Activated naive CD8-positive, alpha-beta T cell treated with anti-CD3 and anti-CD28 coated beads, Interleukin-2, amount 50 U/mL, for 24 hours (primary cell): Measurements from ENCODE around the gene HOXA13.

Experiments used
- ATAC-seq: fragments of 150-1000 bp; cut with Tn5 transposase; one replicate; pipeline ENCODE4 v1.10.0; 2021
- DNase-seq: peaks from one replicate; pipeline ENCODE4 v3.0.0; 2021
- H3K27ac Mint-ChIP-seq: one replicate; pipeline ENCODE4 v1.8.0; 2021; ENCODE audit warnings: mild to moderate bottlenecking, mixed read lengths
- H3K27me3 Mint-ChIP-seq: one replicate; pipeline ENCODE4 v1.8.0; 2021; ENCODE audit warnings: mixed read lengths
- H3K36me3 Mint-ChIP-seq: one replicate; pipeline ENCODE4 v1.8.0; 2021; ENCODE audit warnings: low read depth, mixed read lengths
- H3K4me1 Mint-ChIP-seq: one replicate; pipeline ENCODE4 v1.8.0; 2021; ENCODE audit warnings: mixed read lengths
- H3K4me3 Mint-ChIP-seq: one replicate; pipeline ENCODE4 v1.8.0; 2021; ENCODE audit warnings: mild to moderate bottlenecking, moderate library complexity, mixed read lengths
- H3K9me3 Mint-ChIP-seq: one replicate; pipeline ENCODE4 v1.8.0; 2021; ENCODE audit warnings: mixed read lengths

The HOXA13 gene

GRCh38 chr7:27176962-27177794 is 22.7 kb downstream of the HOXA13 start:
- peaks cover 74% of the 10 kb centered on the region for H3K27me3 Mint-ChIP-seq
- no peak for DNase-seq
- no peaks in the 10 kb centered on the region for H3K9me3 Mint-ChIP-seq
- peaks cover 10% of the 10 kb centered on the region for H3K4me1 Mint-ChIP-seq
- no peak overlapping the region for H3K27ac Mint-ChIP-seq
- H3K36me3 Mint-ChIP-seq: no peaks in the 10 kb centered on the region
- no peak for ATAC-seq
- no peak overlapping the region for H3K4me3 Mint-ChIP-seq

- Mint-ChIP-seq H3K4me1 (peaks cover 13% of the 10 kb centered on the region), H3K27ac (no peak overlapping the region), H3K27me3 (peaks cover 75% of the 10 kb centered on the region), H3K36me3 (no peaks in the 10 kb centered on the region), H3K9me3 (no peaks in the 10 kb centered on the region), H3K4me3 (no peak overlapping the region)
- DNase-seq: no peak
- ATAC-seq: no peak
Observed at GRCh38 chr7:27176524-27176845, 23.4 kb downstream of the HOXA13 start.

- Mint-ChIP-seq H3K4me1 (peaks cover 13% of the 10 kb centered on the region), H3K9me3 (no peaks in the 10 kb centered on the region), H3K27me3 (peaks cover 75% of the 10 kb centered on the region), H3K36me3 (no peaks in the 10 kb centered on the region), H3K27ac (no peak overlapping the region), H3K4me3 (no peak overlapping the region)
- ATAC-seq (no peak), DNase-seq (no peak)
Observed at GRCh38 chr7:27175626-27176523, 24.0 kb downstream of the HOXA13 start.

GRCh38 chr7:27174874-27175625 is 24.8 kb downstream of the HOXA13 start:
- H3K4me1 Mint-ChIP-seq: peaks cover 13% of the 10 kb centered on the region
- H3K27me3 Mint-ChIP-seq: peaks cover 77% of the 10 kb centered on the region
- no peaks in the 10 kb centered on the region for H3K36me3 Mint-ChIP-seq
- no peaks in the 10 kb centered on the region for H3K9me3 Mint-ChIP-seq
- DNase-seq (no peak), ATAC-seq (no peak)
- no peak overlapping the region for H3K27ac Mint-ChIP-seq
- H3K4me3 Mint-ChIP-seq: peak overlapping the region; percentile 36

GRCh38 chr7:27173956-27174873 is 25.7 kb downstream of the HOXA13 start, which contains the start of gene HOXA10:
TSS of gene HOXA10 (minus strand) at chr7:27174320. CDS start at chr7:27174306, 14 bp downstream.
- H3K36me3 Mint-ChIP-seq: no peaks in the 10 kb centered on the region
- DNase-seq (peak; percentile 2), ATAC-seq (no peak)
- H3K27me3 Mint-ChIP-seq: peaks cover 73% of the 10 kb centered on the region
- no peaks in the 10 kb centered on the region for H3K9me3 Mint-ChIP-seq
- no peak within 1 kb of the TSS for H3K27ac Mint-ChIP-seq
- H3K4me1 Mint-ChIP-seq: peaks cover 10% of the 10 kb centered on the region
- peak within 1 kb of the TSS; percentile 42 for H3K4me3 Mint-ChIP-seq

GRCh38 chr7:27173511-27173955 is 26.4 kb downstream of the HOXA13 start:
- Mint-ChIP-seq H3K4me1 (peaks cover 14% of the 10 kb centered on the region), H3K27ac (no peak overlapping the region), H3K4me3 (no peak overlapping the region), H3K27me3 (peaks cover 71% of the 10 kb centered on the region), H3K36me3 (no peaks in the 10 kb centered on the region), H3K9me3 (no peaks in the 10 kb centered on the region)
- ATAC-seq: peak; percentile 45
- DNase-seq: no peak

- peaks cover 15% of the 10 kb centered on the region for H3K4me1 Mint-ChIP-seq
- H3K36me3 Mint-ChIP-seq: no peaks in the 10 kb centered on the region
- no peaks in the 10 kb centered on the region for H3K9me3 Mint-ChIP-seq
- H3K27ac Mint-ChIP-seq: no peak overlapping the region
- H3K27me3 Mint-ChIP-seq: peaks cover 71% of the 10 kb centered on the region
- ATAC-seq (peak; percentile 26), DNase-seq (no peak)
- H3K4me3 Mint-ChIP-seq: peak overlapping the region; percentile 24
Observed at GRCh38 chr7:27172823-27173510, 26.9 kb downstream of the HOXA13 start.

GRCh38 chr7:27172315-27172774 is 27.5 kb downstream of the HOXA13 start:
- H3K4me1 Mint-ChIP-seq: peaks cover 15% of the 10 kb centered on the region
- no peaks in the 10 kb centered on the region for H3K9me3 Mint-ChIP-seq
- peak overlapping the region; percentile 24 for H3K4me3 Mint-ChIP-seq
- H3K36me3 Mint-ChIP-seq: no peaks in the 10 kb centered on the region
- ATAC-seq: no peak
- no peak for DNase-seq
- H3K27me3 Mint-ChIP-seq: peaks cover 72% of the 10 kb centered on the region
- H3K27ac Mint-ChIP-seq: peak overlapping the region; percentile 23

- peak overlapping the region; percentile 36 for H3K4me3 Mint-ChIP-seq
- H3K36me3 Mint-ChIP-seq: no peaks in the 10 kb centered on the region
- peaks cover 77% of the 10 kb centered on the region for H3K27me3 Mint-ChIP-seq
- H3K9me3 Mint-ChIP-seq: no peaks in the 10 kb centered on the region
- peak overlapping the region; percentile 23 for H3K27ac Mint-ChIP-seq
- peaks cover 18% of the 10 kb centered on the region for H3K4me1 Mint-ChIP-seq
- DNase-seq: no peak
- no peak for ATAC-seq
Observed at GRCh38 chr7:27171637-27172314, 28.1 kb downstream of the HOXA13 start.

GRCh38 chr7:27171325-27171636 is 28.6 kb downstream of the HOXA13 start:
- Mint-ChIP-seq H3K36me3 (no peaks in the 10 kb centered on the region), H3K4me3 (peak overlapping the region; percentile 15), H3K27ac (peak overlapping the region; percentile 23), H3K4me1 (peaks cover 18% of the 10 kb centered on the region), H3K27me3 (peaks cover 78% of the 10 kb centered on the region), H3K9me3 (no peaks in the 10 kb centered on the region)
- no peak for ATAC-seq
- no peak for DNase-seq

- ATAC-seq (no peak), DNase-seq (no peak)
- H3K27me3 Mint-ChIP-seq: peaks cover 76% of the 10 kb centered on the region
- no peaks in the 10 kb centered on the region for H3K36me3 Mint-ChIP-seq
- no peak overlapping the region for H3K27ac Mint-ChIP-seq
- H3K4me1 Mint-ChIP-seq: peaks cover 22% of the 10 kb centered on the region
- H3K4me3 Mint-ChIP-seq: peak overlapping the region; percentile 14
- H3K9me3 Mint-ChIP-seq: no peaks in the 10 kb centered on the region
Observed at GRCh38 chr7:27170426-27171324, 29.2 kb downstream of the HOXA13 start.
